ENCODE results near the gene IPO13.
A peak's percentile ranks its signal among the peaks of the same experiment; 100 is the strongest.

The IPO13 gene

DNA sequence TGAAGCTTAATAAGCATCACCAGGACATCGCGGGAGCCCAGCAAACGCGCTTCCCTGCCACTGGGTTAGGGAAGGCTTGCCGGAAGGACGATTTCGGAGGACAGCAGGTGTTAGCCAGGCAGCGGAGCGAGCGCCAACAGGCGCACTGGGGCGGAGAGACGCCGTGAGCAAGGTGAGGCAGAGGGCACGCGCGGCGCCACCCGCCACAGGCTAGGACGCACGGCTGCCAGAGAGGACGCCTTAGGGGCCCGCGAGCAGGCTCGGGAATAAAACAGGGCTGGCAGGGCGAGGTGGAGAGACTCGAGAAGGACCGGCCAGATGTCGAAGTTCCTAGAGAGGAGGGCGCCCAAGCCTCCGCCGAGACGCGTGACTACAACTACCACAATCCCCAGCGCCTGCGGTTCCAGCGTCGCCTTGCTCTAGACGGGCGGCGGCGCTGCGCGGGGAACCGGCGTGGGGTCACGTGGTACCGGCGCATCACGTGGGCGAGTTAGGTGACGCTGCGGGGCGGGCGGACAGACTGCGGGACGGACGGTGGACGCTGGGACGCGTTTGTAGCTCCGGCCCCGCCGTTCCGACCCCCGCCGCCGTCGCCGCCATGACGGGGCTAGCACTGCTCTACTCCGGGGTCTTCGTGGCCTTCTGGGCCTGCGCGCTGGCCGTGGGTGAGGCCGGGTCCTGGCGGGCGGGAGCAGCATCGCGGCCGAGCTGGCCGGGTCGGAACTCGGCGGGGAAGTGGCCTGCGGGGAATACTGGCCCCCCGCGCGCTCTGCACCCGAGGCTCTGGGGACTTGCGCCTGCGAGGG is 27.9 kb downstream of the IPO13 start, which contains the start of gene ATP6V0B:
Gene ATP6V0B (plus strand): TSS at position 518 of the 806 bp plus-strand sequence. CDS start 81 bp downstream, at position 599.
- peak; percentile 97 for DNase-seq (ENCODE audit: low spot score)

GRCh38 chr1:43975249-43975961 is 28.7 kb downstream of the IPO13 start:
- DNase-seq (ENCODE audit: low spot score), result no peak

DNA sequence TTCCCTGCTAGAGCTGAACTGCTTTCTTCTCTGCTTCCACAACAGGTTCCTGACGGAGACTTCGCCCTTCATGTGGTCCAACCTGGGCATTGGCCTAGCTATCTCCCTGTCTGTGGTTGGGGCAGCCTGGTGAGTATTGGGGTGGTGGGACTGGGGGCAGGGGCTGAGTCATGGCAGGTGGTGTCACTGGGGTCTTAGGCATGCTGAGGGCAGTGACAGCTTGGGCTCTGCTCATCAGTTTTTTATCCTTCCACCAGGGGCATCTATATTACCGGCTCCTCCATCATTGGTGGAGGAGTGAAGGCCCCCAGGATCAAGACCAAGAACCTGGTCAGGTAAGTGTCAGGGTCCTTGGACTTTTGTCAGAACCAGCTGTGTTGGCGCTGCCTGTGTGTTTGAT is 29.3 kb downstream of the IPO13 start:
- no peak for DNase-seq (ENCODE audit: low spot score)

- no peak for DNase-seq (ENCODE audit: low spot score)
Observed at GRCh38 chr1:43976890-43977289, 30.1 kb downstream of the IPO13 start.

- DNase-seq (ENCODE audit: low spot score), result no peak
Observed at GRCh38 chr1:43977376-43978263, 30.9 kb downstream of the IPO13 start.

DNA sequence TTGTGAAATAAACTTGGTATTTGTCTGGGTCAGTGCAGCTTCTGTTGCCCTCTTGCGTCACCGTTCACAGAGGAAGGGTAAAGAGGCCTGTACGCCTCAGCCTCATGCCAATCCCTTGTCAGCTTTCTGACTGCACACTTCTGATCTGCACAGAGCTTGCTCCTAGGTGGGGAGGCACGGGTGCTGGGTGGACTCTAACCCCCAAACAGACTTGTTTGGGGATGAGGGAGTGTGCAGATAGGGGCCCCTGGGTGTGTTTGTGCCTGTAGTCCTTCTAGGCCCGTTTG is 31.5 kb downstream of the IPO13 start:
- DNase-seq (ENCODE audit: low spot score), result no peak

DNA sequence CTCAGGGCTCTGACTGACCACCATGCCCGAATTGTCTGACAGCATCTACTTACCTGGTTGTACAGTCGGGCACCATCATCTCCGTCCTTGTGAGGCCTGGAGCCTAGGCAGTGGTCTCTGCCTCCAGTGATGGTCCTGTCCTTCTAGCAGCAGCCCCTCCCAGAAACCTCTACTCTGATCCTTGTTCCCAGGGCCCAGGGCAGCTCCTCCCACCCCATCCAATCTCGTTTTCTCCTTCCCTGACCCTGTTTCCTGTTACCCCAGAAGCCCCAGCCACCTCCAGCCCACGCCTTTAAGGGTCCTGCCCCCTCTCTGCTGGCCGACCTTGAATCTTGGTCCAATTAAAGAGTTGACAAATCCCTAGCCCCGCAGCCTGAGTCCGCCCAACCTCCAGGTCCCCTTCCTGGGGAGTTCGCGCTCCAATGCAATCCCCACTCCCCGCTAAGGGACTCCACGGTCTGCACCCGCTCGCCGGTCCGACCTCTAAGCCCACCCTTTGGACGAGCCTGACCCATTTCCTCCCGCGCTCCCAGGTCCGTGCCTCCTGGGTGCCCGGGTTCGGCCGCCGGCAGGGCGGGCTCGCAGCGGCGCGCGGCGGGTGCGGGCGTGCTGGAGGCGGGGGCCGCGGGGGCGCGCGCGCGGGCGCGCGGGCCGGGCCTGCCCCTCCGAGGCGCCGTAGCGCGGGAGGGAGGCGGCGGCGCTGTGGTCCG is 32.0 kb downstream of the IPO13 start, which contains the start of gene B4GALT2:
Gene B4GALT2 (plus strand): TSS at position 660 of the 710 bp plus-strand sequence. CDS start 1,951 bp downstream, outside the sequence.
- DNase-seq (ENCODE audit: low spot score), result peak; percentile 82

GRCh38 chr1:43979261-43979527 is 32.4 kb downstream of the IPO13 start:
- no peak for DNase-seq (ENCODE audit: low spot score)

GRCh38 chr1:43979528-43980254 is 32.9 kb downstream of the IPO13 start:
- no peak for DNase-seq (ENCODE audit: low spot score)

GRCh38 chr1:43980255-43981134 is 33.7 kb downstream of the IPO13 start:
- DNase-seq (ENCODE audit: low spot score), result no peak

- no peak for DNase-seq (ENCODE audit: low spot score)
Observed at GRCh38 chr1:43981135-43981491, 34.4 kb downstream of the IPO13 start.

DNA sequence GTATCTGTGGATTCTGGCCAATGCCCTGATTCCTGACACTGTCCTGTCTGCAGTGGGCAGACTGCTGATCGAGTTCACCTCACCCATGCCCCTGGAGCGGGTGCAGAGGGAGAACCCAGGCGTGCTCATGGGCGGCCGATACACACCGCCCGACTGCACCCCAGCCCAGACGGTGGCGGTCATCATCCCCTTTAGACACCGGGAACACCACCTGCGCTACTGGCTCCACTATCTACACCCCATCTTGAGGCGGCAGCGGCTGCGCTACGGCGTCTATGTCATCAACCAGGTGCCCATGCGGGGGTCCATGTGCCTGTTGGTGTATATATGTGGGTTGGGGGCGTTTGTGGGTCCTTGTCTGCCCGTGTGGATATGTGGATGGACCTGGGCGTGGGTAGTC is 34.9 kb downstream of the IPO13 start:
- no peak for DNase-seq (ENCODE audit: low spot score)

DNA sequence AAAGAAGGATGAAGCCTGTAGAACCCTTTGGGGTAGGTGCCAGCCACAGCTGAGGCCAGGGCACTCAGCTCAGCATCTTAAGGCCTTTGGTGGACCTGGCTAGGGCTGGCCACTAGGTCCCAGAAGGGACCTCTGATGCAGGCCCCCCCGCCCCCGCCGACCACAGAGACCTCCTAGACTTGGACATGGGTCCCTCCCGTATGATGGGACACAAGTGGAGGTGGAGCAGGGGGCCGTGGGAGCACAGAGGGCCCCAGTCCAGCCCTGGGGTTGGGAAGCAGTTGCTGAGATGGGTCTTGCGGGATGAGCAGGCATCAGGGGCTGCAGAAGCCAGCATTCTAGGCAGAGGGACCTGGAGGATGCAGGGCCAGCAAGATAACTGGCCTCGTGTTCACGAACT is 35.5 kb downstream of the IPO13 start:
- no peak for DNase-seq (ENCODE audit: low spot score)

DNA sequence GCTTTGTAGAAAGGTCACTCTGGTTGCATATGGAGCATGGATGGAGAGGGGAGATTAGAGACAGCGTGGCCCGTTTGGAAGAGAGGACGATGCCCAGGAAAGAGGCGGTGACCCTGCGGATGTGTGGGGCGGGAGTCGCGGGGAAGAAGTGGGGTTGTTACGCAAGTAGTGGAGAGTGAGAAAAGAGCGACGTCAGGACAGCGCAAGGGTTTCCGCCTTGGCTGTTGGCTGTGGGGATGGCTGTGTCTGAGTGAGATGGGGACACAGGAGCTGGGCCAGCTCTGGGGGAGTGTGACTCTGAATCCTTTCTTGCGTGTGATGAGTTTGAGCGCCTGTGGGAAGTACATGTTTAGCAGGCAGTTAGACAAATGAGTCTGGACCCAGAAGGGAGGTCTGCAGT is 36.1 kb downstream of the IPO13 start:
- no peak for DNase-seq (ENCODE audit: low spot score)

DNA sequence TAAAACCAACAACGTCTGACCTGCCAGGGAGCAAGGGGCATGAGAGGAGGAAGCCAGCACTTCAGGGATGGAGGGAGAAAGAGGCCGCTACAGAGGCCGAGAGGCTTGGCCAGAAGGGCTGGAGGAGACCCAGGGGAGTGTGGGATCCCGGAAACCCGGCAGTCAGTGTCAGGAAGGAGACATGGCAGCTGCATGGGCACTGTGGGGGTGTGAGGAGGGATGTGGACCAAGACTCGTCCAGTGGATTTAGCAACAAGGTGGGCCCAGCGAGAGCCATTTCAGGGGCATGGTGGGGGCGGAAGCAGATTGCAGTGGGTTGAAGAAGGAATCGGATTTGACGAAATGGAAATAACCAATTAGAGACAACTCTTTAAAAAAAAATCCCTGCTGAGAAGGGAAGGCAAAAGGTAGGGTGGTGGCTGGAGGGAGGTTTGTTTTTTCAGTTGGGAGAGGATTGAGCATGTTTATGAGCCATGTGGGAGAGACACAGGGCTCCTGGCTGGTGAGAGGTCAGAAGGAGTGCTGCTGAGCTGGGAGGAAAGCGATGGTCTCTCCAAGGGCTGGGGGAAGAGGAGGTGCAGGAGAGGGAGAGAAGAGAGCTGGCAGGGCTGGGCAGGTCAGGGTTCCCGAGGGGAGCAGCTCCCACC is 36.6 kb downstream of the IPO13 start:
- no peak for DNase-seq (ENCODE audit: low spot score)

DNA sequence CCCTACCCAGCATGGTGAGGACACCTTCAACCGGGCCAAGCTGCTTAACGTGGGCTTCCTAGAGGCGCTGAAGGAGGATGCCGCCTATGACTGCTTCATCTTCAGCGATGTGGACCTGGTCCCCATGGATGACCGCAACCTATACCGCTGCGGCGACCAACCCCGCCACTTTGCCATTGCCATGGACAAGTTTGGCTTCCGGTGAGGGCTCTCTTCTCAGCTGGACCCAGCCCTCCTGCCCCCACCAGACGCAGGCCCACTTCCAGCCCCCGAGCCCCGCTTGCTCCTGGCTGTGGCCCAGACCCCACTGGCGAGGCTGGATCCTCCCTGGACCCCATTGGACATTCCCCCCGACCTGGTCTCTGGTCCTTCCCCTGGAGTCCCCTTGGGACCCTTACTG is 38.1 kb downstream of the IPO13 start:
- no peak for DNase-seq (ENCODE audit: low spot score)

DNA sequence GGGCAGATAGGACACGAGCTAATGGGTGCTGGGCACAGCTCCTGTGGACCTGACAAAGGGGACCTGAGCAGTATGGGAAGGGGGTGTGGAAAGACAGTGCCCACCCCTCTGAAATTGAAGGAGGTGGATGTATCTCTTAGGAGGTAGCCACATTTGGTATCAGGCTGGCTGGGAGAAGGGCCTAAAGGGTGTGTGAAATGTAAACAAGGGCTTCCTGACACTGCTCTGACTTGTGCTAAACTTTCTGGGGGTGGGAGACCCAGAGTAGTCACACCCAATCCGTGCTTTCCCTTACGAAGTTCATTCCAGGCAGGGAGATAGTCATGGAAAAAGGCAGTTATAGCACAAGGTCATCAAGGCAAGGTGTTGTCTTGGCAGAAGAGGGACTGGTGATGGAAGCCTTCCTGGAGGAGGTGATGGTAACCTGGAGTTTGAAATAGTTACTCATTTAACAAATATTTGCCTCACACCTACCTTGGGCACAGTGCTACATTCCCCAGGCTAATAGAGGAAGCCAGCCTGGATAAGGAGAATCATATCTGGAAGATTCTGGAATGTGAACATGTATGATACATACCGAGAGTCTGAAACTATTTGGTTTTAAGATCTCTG is 39.3 kb downstream of the IPO13 start:
- no peak for DNase-seq (ENCODE audit: low spot score)

DNA sequence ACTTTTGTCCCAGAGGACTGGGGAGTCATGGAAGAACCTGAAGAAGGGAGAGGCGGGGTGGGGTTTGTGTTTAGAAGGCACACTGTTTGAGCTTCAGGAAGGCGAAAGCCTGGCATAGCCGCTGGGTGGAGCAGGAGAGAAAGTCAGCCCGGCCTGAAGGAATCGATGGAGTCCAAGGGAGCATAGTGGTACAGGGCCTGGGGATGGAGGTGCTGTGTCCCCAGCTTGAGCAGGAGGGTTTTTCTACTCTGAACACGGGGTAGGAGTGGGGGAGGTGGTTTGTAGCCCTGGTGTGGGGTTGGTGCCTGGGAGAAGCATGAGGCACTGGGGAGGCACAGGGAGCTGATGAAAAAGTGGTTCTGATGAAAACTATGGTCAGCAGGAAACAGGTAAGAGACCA is 40.0 kb downstream of the IPO13 start:
- DNase-seq (ENCODE audit: low spot score), result peak; percentile 77

DNA sequence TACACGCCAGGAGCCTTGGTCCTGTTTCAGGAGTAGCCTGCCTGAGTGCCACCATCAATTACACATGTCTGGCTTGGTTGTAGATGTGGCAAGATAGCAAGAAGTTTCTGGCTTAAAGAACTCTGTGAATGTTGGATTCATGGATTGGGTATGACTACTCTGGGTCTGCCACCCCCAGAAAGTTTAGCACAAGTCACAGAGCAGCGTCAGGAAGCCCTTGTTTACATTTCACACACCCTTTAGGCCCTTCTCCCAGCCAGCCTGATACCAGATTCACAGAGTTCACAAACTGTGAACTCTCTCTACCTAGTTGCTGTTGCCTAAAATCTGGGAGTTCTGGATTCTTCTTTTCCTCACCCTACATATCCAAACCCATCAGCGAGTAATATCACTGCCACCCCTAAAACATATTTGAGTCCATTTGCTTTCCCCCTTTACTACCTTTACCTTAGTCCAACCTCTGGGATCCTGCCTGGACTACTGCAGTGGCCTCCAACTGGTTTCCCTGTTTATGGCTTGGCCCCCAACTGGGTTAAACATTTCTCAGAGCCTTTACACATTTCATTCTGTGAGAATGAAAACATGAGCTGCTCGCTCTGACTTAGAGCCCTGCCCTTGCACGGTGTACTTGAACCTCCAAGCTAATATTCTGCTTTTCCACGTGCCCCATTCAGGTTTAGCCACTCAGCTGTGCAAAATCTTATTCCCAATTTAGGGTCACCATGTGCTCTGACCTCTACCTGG is 40.6 kb downstream of the IPO13 start:
- DNase-seq (ENCODE audit: low spot score), result no peak

Measured in HuH-7 (cell line).